ENCODE results near the gene PAGE1. TPM values are rescaled to one million over a fixed set of nuclear protein-coding genes. Genes with fewer than 3 reads are reported as not detected.

The PAGE1 gene
- total and polyA plus RNA-seq, 2 donors (not counting 1 experiment from before 2014, with no cell fraction given): not detected

- ChIA-PET POLR2A (no interaction called here), CTCF (no interaction called here)
- H3K9ac ChIP-seq (ENCODE audit: low read length): no peak overlapping the region
- Mint-ChIP-seq H3K4me3 (no peak overlapping the region), H3K27me3 (peaks cover 3% of the 10 kb centered on the region), H3K4me1 (no peaks in the 10 kb centered on the region), H3K9me3 (ENCODE audit: insufficient read depth) (no peaks in the 10 kb centered on the region), H3K27ac (no peak overlapping the region)
- H3K4me3 ChIP-seq (ENCODE audit: control extremely low read depth in 1 of 5, extremely low read depth in 1 of 5, insufficient read depth in 1 of 5, low read depth in 2 of 5, low read length in 4 of 5): no peak overlapping the region
- H3K27me3 ChIP-seq (replicated peaks in 1 of 4; ENCODE audit: control extremely low read depth in 1 of 4, control insufficient read depth in 3 of 4, insufficient read depth in 4 of 4, low read length in 3 of 4): peaks cover 0 to 2% (median 0%) of the 10 kb centered on the region in 4 experiments
- no peak for TF ChIP-seq EZH2 (IDR thresholded peaks at IDR 0.05; ENCODE audit: borderline replicate concordance, insufficient read depth, low read depth, low read length, poor library complexity, severe bottlenecking)
- TF ChIP-seq CTCF (IDR thresholded peaks at IDR 0.05): no peak
- intact Hi-C loops (cut with micrococcal nuclease): no loop called here
- no peaks in the 10 kb centered on the region for H4K20me1 ChIP-seq (ENCODE audit: control insufficient read depth, insufficient read depth, low read length, poor library complexity, severe bottlenecking)
- H3K79me2 ChIP-seq (ENCODE audit: control insufficient read depth, insufficient read depth, low read length): no peaks in the 10 kb centered on the region
- WGBS (ENCODE audit: insufficient coverage): no CpG with 5 or more reads among the region's 8 CpGs
- no peaks in the 10 kb centered on the region for H3K9me3 ChIP-seq (ENCODE audit: control extremely low read depth in 1 of 3, control insufficient read depth in 2 of 3, insufficient read depth in 1 of 3, low read length in 2 of 3)
- DNase-seq (no peak), ATAC-seq (ENCODE audit: low read depth) (no peak)
- no peak overlapping the region for H3K27ac ChIP-seq (ENCODE audit: low read length in 2 of 2)
- no peaks in the 10 kb centered on the region for H3K4me1 ChIP-seq (ENCODE audit: control insufficient read depth in 2 of 2, insufficient read depth in 2 of 2, low read length in 2 of 2)
- H2AFZ ChIP-seq (ENCODE audit: insufficient read depth, low read depth, low read length, poor library complexity, severe bottlenecking): no peak overlapping the region
- no peak overlapping the region for H3K4me2 ChIP-seq (replicated peaks; ENCODE audit: low read depth, low read length, poor library complexity, severe bottlenecking)
- H3K36me3 ChIP-seq (replicated peaks in 1 of 2; ENCODE audit: control extremely low read depth in 1 of 2, control insufficient read depth in 1 of 2, extremely low read depth in 1 of 2, insufficient read depth in 2 of 2, low read length in 1 of 2): no peaks in the 10 kb centered on the region
These were observed 9.1 kb upstream of the PAGE1 start for GRCh38 chrX:49704691-49705404.

GRCh38 chrX:49701933-49702332 lies 6.1 kb upstream of the PAGE1 start:
- POLR2A ChIA-PET: no interaction called here
- no peak for ATAC-seq (ENCODE audit: low read depth)

More at GRCh38 chrX:49701933-49702332, 6.1 kb upstream of the PAGE1 start:
- Histone ChIP-seq H3K9ac (ENCODE audit: low read length) (no peak overlapping the region), H3K79me2 (ENCODE audit: control insufficient read depth, insufficient read depth, low read length) (no peaks in the 10 kb centered on the region), H3K9me3 (ENCODE audit: control extremely low read depth in 1 of 3, control insufficient read depth in 2 of 3, insufficient read depth in 1 of 3, low read length in 2 of 3) (no peaks in the 10 kb centered on the region), H4K20me1 (ENCODE audit: control insufficient read depth, insufficient read depth, low read length, poor library complexity, severe bottlenecking) (no peaks in the 10 kb centered on the region), H3K27me3 (replicated peaks in 1 of 4; ENCODE audit: control extremely low read depth in 1 of 4, control insufficient read depth in 3 of 4, insufficient read depth in 4 of 4, low read length in 3 of 4) (peaks cover 0 to 2% (median 0%) of the 10 kb centered on the region in 4 experiments), H3K4me1 (ENCODE audit: control insufficient read depth in 2 of 2, insufficient read depth in 2 of 2, low read length in 2 of 2) (no peaks in the 10 kb centered on the region), H3K4me2 (replicated peaks; ENCODE audit: low read depth, low read length, poor library complexity, severe bottlenecking) (no peak overlapping the region), H3K36me3 (replicated peaks in 1 of 2; ENCODE audit: control extremely low read depth in 1 of 2, control insufficient read depth in 1 of 2, extremely low read depth in 1 of 2, insufficient read depth in 2 of 2, low read length in 1 of 2) (no peaks in the 10 kb centered on the region), H2AFZ (ENCODE audit: insufficient read depth, low read depth, low read length, poor library complexity, severe bottlenecking) (no peak overlapping the region), H3K27ac (ENCODE audit: low read length in 2 of 2) (no peak overlapping the region), H3K4me3 (ENCODE audit: control extremely low read depth in 1 of 5, extremely low read depth in 1 of 5, insufficient read depth in 1 of 5, low read depth in 2 of 5, low read length in 4 of 5) (no peak overlapping the region)
- no peak overlapping the region for H3K4me3 Mint-ChIP-seq
- TF ChIP-seq CTCF (IDR thresholded peaks at IDR 0.05): no peak
- TF ChIP-seq EZH2 (IDR thresholded peaks at IDR 0.05; ENCODE audit: borderline replicate concordance, insufficient read depth, low read depth, low read length, poor library complexity, severe bottlenecking): no peak
- CTCF ChIA-PET: no interaction called here
- no peak for DNase-seq
- intact Hi-C loops (cut with micrococcal nuclease): no loop called here
- 100% methylated on average over 1 of the region's 5 CpGs for WGBS (ENCODE audit: insufficient coverage)
- H3K9me3 Mint-ChIP-seq (ENCODE audit: insufficient read depth): no peaks in the 10 kb centered on the region
- no peaks in the 10 kb centered on the region for H3K4me1 Mint-ChIP-seq
- no peak overlapping the region for H3K27ac Mint-ChIP-seq
- H3K27me3 Mint-ChIP-seq: peaks cover 3% of the 10 kb centered on the region

Measured in B cell (primary cell).